Cerebellar cortex (tissue), 1 donor: ENCODE data around the gene PLA2G3.
"Not testable (repeated sequence)": the region's sequence is repeated elsewhere in the genome, so short reads cannot be mapped to it uniquely, and the experiment has no call there.

Source experiments
- DNase-seq: peaks from one replicate; pipeline ENCODE4 v3.0.0-alpha.2; 2015; ENCODE audit warnings: low spot score

The PLA2G3 gene

GRCh38 chr22:31099841-31100761 lies 40.2 kb downstream of the PLA2G3 start:
- no peak for DNase-seq

- no peak for DNase-seq
These were observed 40.9 kb downstream of the PLA2G3 start for GRCh38 chr22:31099386-31099785.

DNA sequence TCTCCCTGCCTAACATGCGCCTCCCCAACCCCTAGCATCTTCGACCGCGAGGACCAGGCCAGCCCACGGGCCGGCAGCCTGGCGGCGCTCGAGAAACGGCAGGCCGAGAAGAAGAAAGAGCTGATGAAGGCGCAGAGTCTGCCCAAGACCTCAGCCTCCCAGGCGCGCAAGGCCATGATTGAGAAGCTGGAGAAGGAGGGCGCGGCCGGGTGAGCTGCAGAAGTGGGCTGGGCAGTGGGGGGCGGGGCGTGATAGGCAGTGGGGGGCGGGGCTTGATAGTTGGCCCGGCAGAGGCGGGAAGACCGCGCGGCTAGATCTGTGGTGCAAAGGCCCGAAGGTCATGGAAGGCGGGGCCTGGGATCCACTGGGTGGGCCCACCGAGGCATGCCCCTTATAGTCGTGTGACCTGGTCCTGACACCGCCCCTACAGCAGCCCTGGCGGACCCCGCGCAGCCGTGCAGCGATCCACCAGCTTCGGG lies 41.6 kb downstream of the PLA2G3 start:
- DNase-seq = no peak

DNA sequence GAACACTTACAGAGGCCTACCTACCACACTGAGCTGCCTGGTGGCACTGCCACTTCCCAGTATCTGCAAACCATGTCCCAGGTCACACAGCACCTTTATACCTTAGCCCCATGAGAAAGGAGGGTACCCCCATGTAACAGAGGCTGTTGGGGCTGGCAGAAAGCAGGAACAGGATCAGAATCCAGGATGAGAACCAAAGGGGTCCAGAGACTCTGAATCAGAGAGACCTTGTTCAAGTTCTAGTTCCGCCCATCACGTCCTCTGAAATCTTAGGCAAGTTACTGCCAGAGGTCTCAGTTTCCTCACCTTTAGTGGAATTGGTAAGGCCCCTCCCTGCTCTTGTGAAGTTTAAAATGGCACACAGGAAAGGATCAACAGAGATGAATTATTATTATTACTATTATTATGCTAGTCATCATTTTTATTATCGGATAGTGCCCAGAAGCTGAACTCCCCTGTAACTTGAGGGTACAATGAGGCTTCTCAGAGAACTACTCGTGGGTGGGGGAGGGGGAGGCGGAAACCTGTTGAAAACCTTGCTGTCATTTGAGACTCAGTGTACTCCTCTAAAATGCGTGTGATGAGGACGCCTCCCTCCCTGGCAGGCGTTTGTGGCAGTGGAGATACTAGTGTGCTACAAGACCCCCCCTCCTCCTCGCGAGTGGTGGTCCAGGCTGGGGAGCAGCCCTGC lies 42.2 kb downstream of the PLA2G3 start:
- DNase-seq = no peak

GRCh38 chr22:31097539-31097938 lies 42.8 kb downstream of the PLA2G3 start:
- DNase-seq = not testable (repeated sequence)

DNA sequence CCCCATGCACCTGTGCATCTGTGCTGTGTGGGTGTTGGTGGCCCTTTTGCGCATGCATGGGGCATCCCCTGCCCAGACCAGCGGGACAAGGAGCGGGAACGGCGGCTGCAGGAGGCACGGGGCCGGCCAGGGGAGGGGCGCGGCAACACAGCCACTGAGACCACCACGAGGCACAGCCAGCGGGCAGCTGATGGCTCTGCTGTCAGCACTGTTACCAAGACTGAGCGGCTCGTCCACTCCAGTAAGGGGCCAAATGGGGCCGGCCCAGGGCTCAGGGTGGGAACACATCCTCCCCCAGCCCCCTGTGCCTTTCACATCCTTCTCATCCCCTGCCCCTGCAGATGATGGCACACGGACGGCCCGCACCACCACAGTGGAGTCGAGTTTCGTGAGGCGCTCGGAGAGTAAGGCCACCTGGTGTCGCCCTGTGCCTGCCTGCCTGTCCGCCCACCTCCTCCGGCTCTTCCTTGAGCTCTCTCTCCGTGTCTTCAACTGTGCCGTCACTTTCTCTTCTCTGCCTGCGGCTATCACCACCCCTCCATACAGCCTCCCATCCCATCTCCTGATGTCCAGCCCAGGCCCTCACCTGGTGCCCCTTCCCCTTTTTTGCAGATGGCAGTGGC lies 43.5 kb downstream of the PLA2G3 start:
- no peak for DNase-seq

DNA sequence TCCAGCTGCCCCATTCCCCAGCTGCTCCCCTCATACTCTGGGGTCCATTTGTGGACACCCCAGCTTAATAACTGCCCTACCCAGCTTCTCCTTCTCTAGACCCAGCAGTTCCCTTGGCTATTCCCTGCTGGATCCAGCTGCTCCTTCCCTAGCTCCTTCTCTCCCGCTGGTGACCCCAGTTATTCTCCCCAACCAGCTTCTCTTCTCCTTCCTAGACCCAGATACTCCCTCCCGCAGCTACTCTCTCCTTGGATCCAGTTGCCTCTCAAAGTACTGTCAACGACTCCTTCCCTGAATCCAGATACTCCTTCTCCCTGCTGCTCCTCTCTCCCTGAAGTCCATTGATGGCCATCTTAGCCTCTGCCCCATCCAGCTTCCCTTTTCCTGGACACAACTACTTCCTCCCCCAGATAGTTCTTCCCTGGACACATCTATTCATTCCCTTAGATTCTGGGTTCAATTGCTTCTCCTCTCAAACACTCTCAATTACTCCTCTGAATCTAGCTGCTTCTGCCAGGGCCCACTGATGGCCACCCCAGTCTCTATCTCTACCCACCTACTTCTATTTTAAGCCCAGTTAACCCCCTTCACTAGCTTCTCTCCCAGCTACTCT lies 44.6 kb downstream of the PLA2G3 start:
- no peak for DNase-seq

- DNase-seq = no peak
These were observed 45.6 kb downstream of the PLA2G3 start for GRCh38 chr22:31094741-31095140.

DNA sequence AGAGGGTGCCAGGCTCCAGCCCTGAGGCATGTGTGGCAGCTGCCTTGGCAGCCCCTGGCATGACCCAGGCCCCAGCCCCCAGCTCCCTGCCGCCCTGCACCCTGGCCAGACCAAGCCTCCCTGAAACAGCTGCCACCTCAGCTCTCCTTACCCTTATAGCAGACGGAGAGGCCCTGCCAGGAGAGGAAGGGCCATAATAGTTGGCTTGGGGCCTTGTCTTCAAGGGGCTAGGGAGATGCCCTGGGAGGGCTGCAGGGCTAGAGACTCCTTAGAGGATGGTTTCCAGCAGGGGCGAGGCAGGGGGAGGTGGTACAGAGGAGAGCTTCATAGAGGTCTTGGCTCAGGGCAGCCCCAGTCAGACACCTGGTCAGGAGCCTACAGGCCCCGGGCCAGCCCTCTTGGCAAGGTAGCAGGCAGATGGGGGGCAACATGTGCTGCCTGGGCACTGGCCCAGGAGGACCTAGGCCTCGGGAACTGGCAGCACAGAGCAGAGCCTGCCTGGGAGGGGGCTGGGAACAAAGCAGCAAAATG lies 46.2 kb downstream of the PLA2G3 start:
- peak; percentile 88 for DNase-seq

GRCh38 chr22:31093086-31093850 lies 47.0 kb downstream of the PLA2G3 start:
- DNase-seq = peak; percentile 34

DNA sequence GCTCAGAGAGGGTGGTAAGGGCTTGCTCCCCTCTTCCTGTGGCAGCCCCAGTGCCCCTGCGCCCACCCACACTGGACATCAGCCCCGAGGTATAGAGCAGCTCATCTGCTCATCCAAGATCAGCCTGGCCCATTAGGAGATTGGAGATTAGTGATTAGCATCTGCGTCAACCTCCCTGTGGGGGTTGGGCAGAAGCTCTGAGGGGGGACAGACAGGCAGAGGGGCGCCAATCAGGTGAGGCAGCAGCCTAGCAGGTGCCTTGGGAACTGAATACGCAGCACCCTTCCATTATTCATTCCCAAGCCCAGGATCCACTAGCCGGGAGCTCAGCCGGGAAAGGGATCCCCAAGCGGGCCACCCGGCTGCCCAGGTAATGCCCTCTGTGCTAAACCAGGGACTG lies 48.1 kb downstream of the PLA2G3 start:
- no peak for DNase-seq

DNA sequence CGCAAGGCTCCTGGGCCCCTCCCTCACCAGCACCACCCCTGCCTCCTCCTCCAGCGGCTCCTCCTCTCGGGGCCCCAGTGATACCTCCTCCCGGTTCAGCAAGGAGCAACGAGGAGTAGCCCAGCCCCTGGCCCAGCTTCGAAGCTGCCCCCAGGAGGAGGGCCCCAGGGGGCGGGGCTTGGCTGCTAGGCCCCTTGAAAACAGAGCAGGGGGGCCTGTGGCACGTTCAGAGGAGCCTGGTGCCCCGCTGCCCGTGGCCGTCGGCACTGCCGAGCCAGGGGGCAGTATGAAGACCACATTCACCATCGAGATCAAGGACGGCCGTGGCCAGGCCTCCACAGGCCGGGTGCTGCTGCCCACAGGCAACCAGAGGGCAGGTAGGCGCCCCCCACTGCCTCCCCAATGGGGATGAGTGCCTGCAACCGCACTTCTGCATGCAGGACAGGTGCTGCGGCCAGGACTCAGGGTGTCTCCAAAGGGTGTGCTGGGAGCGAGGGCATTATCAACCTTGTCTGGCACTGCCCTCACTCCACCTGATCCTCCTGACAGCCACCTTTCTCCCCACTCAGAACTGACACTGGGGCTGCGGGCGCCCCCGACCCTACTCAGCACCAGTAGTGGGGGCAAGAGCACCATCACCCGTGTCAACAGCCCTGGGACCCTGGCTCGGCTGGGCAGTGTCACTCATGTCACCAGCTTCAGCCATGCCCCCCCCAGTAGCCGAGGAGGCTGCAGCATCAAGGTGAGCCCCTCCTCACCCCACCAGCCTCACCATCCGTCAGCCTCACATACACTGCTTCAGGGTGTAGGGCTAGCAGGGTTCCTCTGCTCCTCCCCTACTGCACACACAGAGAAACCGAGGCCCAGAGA lies 49.0 kb downstream of the PLA2G3 start:
- DNase-seq = no peak

- no peak for DNase-seq
These were observed 49.9 kb downstream of the PLA2G3 start for GRCh38 chr22:31090217-31091085.

GRCh38 chr22:31089160-31090100 lies 50.9 kb downstream of the PLA2G3 start:
- peak; percentile 46 for DNase-seq

GRCh38 chr22:31088233-31088986 lies 51.9 kb downstream of the PLA2G3 start:
- DNase-seq = no peak

- DNase-seq = no peak
These were observed 52.5 kb downstream of the PLA2G3 start for GRCh38 chr22:31087744-31088215.

DNA sequence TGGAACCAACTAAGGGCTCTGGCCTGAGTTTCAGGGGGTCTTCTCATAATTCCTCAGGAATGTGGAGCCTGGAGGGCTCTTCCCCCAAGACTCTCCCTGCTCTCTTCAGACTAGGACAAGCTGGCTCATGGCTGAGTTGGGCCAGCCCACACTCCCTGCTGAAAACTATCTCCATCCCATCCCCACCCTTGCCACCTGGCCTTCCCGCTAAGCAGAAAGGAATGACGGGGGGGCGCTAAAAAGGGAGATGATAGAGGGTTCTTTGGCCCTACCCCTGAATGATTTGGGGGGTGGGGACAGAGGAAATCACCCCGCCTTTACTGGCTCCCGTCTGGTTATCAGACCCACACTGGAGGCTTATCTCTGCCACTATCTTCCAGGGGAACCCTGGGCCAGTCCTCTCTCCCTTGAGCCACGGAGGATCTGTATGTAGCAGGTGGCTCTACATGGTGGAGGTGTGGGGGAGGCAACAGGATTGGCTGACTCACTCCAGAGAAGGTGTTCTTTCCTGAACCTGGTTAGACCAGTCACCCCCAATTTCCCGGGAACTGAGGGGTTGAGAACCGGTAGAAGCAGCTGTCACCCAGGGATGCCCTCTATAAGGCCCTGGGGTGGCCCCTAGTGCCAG lies 53.5 kb downstream of the PLA2G3 start:
- no peak for DNase-seq
